Glomerular visceral epithelial cell (primary cell): Measurements from ENCODE around the gene IL37.

Source experiments
- DNase-seq: peaks from one replicate; pipeline ENCODE4 v3.0.0-alpha.2; 2016; ENCODE audit errors: extremely low spot score

IL37 gene

GRCh38 chr2:112910865-112911264 is at the start of gene IL37:
IL37 (plus strand) TSS chr2:112911165; CDS start chr2:112913013, 1,848 bp downstream.
- DNase-seq, result no peak

- no peak for DNase-seq
Observed at GRCh38 chr2:112864072-112864471, 46.9 kb upstream of the IL37 start.

GRCh38 chr2:112866128-112866835 is 44.7 kb upstream of the IL37 start:
- no peak for DNase-seq

GRCh38 chr2:112867701-112868631 is 43.0 kb upstream of the IL37 start:
- no peak for DNase-seq

GRCh38 chr2:112869258-112869842 is 41.6 kb upstream of the IL37 start:
- peak; percentile 82 for DNase-seq

- DNase-seq, result no peak
Observed at GRCh38 chr2:112870841-112871835, 39.8 kb upstream of the IL37 start.

- no peak for DNase-seq
Observed at GRCh38 chr2:112876257-112876970, 34.6 kb upstream of the IL37 start.

GRCh38 chr2:112876971-112877361 is 34.0 kb upstream of the IL37 start:
- no peak for DNase-seq

GRCh38 chr2:112877423-112877822 is 33.5 kb upstream of the IL37 start:
- peak; percentile 56 for DNase-seq

GRCh38 chr2:112879491-112880041 is 31.4 kb upstream of the IL37 start:
- no peak for DNase-seq

- DNase-seq, result peak; percentile 72
Observed at GRCh38 chr2:112880091-112880531, 30.9 kb upstream of the IL37 start.

GRCh38 chr2:112880696-112881095 is 30.3 kb upstream of the IL37 start:
- DNase-seq, result peak; percentile 46

- DNase-seq, result peak; percentile 88
Observed at GRCh38 chr2:112881217-112881985, 29.6 kb upstream of the IL37 start.

- DNase-seq, result no peak
Observed at GRCh38 chr2:112883669-112884068, 27.3 kb upstream of the IL37 start.

GRCh38 chr2:112884869-112885505 is 26.0 kb upstream of the IL37 start:
- no peak for DNase-seq

- no peak for DNase-seq
Observed at GRCh38 chr2:112885506-112885902, 25.5 kb upstream of the IL37 start.

- DNase-seq, result no peak
Observed at GRCh38 chr2:112886291-112886690, 24.7 kb upstream of the IL37 start.

GRCh38 chr2:112887964-112888749 is 22.8 kb upstream of the IL37 start:
- DNase-seq, result no peak
